SK-N-SH (cell line): Measurements from ENCODE around the gene ZFHX3. TPM values are rescaled to one million over a fixed set of nuclear protein-coding genes. Genes with fewer than 3 reads are reported as not detected.

Experiments
- CTCF ChIA-PET: fragments of 300-600, 350-600 bp; formaldehyde crosslinking; extraction: SDS; loops from one replicate; lab custom pipeline; 2021; lab: Yijun Ruan, JAX
- POLR2A ChIA-PET: fragments of 350-600 bp; sonication (Branson Sonifier 250); formaldehyde crosslinking; extraction: SDS; loops from one replicate; lab custom pipeline; 2020; ENCODE audit warnings: antibody characterized with exemption, inconsistent platforms; lab: Yijun Ruan, JAX
- DNase-seq: peaks from one replicate; pipeline ENCODE4 v3.0.0; 2012
- H2AFZ ChIP-seq: fragments of 200-600 bp; sonication (generic); 2 replicates; pipeline ENCODE4 v1.8.1; 2016; ENCODE audit warnings: antibody characterized with exemption, mild to moderate bottlenecking, low read depth
- H3F3A ChIP-seq: fragments of 200-600 bp; sonication (generic); replicated peaks from 2 replicates; pipeline ENCODE3; 2016; ENCODE audit warnings: antibody characterized with exemption, mild to moderate bottlenecking; ENCODE audit not compliant: insufficient read depth
- H3K27ac ChIP-seq, 2 experiments: fragments of 200-500 bp in 1 of 2; fragments of 200-600 bp in 1 of 2; sonication (Bioruptor generic) in 1 of 2; sonication (generic), shearing (Covaris generic) in 1 of 2; 2 replicates each; pipeline versions ENCODE4 v1.5.1 to v1.6.1; 2014 to 2016; ENCODE audit warnings: low read depth in 2 of 2, inconsistent platforms in 1 of 2, low read length in 1 of 2, mild to moderate bottlenecking in 1 of 2, mixed read lengths in 1 of 2
- H3K27me3 ChIP-seq: fragments of 200-600 bp; sonication (generic), shearing (Covaris generic); 2 replicates; pipeline ENCODE4 v1.6.1; 2016; ENCODE audit warnings: mixed run types; ENCODE audit not compliant: insufficient read depth
- H3K36me3 ChIP-seq, 2 experiments: fragments of 200-500 bp in 1 of 2; fragments of 200-600 bp in 1 of 2; sonication (Bioruptor generic) in 1 of 2; sonication (generic) in 1 of 2; replicated peaks in 1 of 2; 2 replicates each; pipeline versions ENCODE3 to v1.5.1; 2014 to 2016; ENCODE audit warnings: low read length in 1 of 2, mild to moderate bottlenecking in 1 of 2; ENCODE audit not compliant: insufficient read depth in 2 of 2, control insufficient read depth in 1 of 2
- H3K4me1 ChIP-seq, 2 experiments: fragments of 200-500 bp in 1 of 2; fragments of 200-600 bp in 1 of 2; sonication (Bioruptor generic) in 1 of 2; sonication (generic), shearing (Covaris generic) in 1 of 2; 2 replicates each; pipeline versions ENCODE4 v1.5.1 to v1.6.1; 2014 to 2016; ENCODE audit warnings: low read depth in 1 of 2, low read length in 1 of 2, mixed run types in 1 of 2; ENCODE audit not compliant: insufficient read depth in 2 of 2, control insufficient read depth in 1 of 2
- H3K4me2 ChIP-seq: fragments of 200-600 bp; sonication (generic), shearing (Covaris generic); 2 replicates; pipeline ENCODE4 v1.6.1; 2017; ENCODE audit warnings: mixed run types
- H3K4me3 ChIP-seq, 2 experiments: fragments of 200-500 bp in 1 of 2; fragments of 200-600 bp in 1 of 2; sonication (Bioruptor generic) in 1 of 2; sonication (generic), shearing (Covaris generic) in 1 of 2; 2 replicates each; pipeline versions ENCODE4 v1.5.1 to v1.8.1; 2014 to 2016; ENCODE audit warnings: low read depth in 2 of 2, inconsistent platforms in 1 of 2, low read length in 1 of 2, mild to moderate bottlenecking in 1 of 2, mixed read lengths in 1 of 2, moderate library complexity in 1 of 2
- H3K79me2 ChIP-seq: fragments of 200-600 bp; sonication (generic); 2 replicates; pipeline ENCODE4 v1.8.1; 2017; ENCODE audit warnings: mild to moderate bottlenecking; ENCODE audit not compliant: insufficient read depth
- H3K9ac ChIP-seq: fragments of 200-600 bp; sonication (generic); 2 replicates; pipeline ENCODE4 v1.6.1; 2017; ENCODE audit warnings: mixed run types
- H3K9me2 ChIP-seq: fragments of 200-600 bp; sonication (generic); 2 replicates; pipeline ENCODE4 v1.6.1; 2017; ENCODE audit warnings: mixed run types
- H3K9me3 ChIP-seq: fragments of 200-600 bp; sonication (generic); 2 replicates; pipeline ENCODE4 v1.6.1; 2017; ENCODE audit warnings: mixed run types, mild to moderate bottlenecking, moderate library complexity
- H4K20me1 ChIP-seq: fragments of 200-600 bp; sonication (generic); 2 replicates; pipeline ENCODE4 v1.6.1; 2017; ENCODE audit warnings: mild to moderate bottlenecking, mixed run types; ENCODE audit not compliant: insufficient read depth
- CHD2 ChIP-seq: fragments of 150-350 bp; IDR thresholded peaks from 2 replicates; pipeline ENCODE4 v1.6.1; 2018; ENCODE audit warnings: low read length; ENCODE audit not compliant: partially characterized antibody
- ELF1 ChIP-seq: IDR thresholded peaks from 2 replicates; pipeline ENCODE4 v1.4.0; 2012
- EZH2phosphoT487 ChIP-seq: fragments of 200-600 bp; sonication (generic); IDR thresholded peaks from 2 replicates; pipeline ENCODE4 v1.6.1; 2017; ENCODE audit warnings: low read depth, mixed run types, mild to moderate bottlenecking, antibody characterized with exemption, moderate library complexity, borderline replicate concordance
- FOXJ3 ChIP-seq: sonication (generic); formaldehyde crosslinking; IDR thresholded peaks from 2 replicates; pipeline ENCODE4 v1.5.1; 2020; ENCODE audit warnings: mild to moderate bottlenecking, missing genetic modification reagents
- FOXM1 ChIP-seq: IDR thresholded peaks from 2 replicates; pipeline ENCODE4 v1.4.0; 2012; ENCODE audit warnings: low read depth, mild to moderate bottlenecking
- GATA2 ChIP-seq: sonication (generic); formaldehyde crosslinking; IDR thresholded peaks from 2 replicates; pipeline ENCODE4 v1.5.0; 2020; ENCODE audit warnings: mild to moderate bottlenecking, missing genetic modification reagents
- MEF2A ChIP-seq: IDR thresholded peaks from 2 replicates; pipeline ENCODE4 v1.4.0; 2012; ENCODE audit warnings: low read depth, borderline replicate concordance
- MXI1 ChIP-seq: IDR thresholded peaks from 2 replicates; pipeline ENCODE4 v1.6.1; 2012; ENCODE audit warnings: mild to moderate bottlenecking, low read depth, low read length, improper control_type of control experiment
- NFIC ChIP-seq: IDR thresholded peaks from 2 replicates; pipeline ENCODE4 v1.4.0; 2012; ENCODE audit warnings: borderline replicate concordance
- NRF1 ChIP-seq: IDR thresholded peaks from 2 replicates; pipeline ENCODE4 v1.6.1; 2012; ENCODE audit warnings: low read depth, mild to moderate bottlenecking, low read length
- POLR2AphosphoS5 ChIP-seq: IDR thresholded peaks from 2 replicates; pipeline ENCODE4 v1.6.1; 2012; ENCODE audit warnings: low read depth, low read length
- RFX5 ChIP-seq: IDR thresholded peaks from 2 replicates; pipeline ENCODE4 v1.6.1; 2012; ENCODE audit warnings: mild to moderate bottlenecking, improper control_type of control experiment, low read length
- RXRA ChIP-seq: IDR thresholded peaks from 2 replicates; pipeline ENCODE4 v1.4.0; 2012; ENCODE audit warnings: low read depth, mild to moderate bottlenecking, borderline replicate concordance
- SIN3A ChIP-seq: IDR thresholded peaks from 2 replicates; pipeline ENCODE4 v1.6.1; 2012; ENCODE audit warnings: low read depth, mild to moderate bottlenecking, low read length, moderate library complexity, borderline replicate concordance
- TAF1 ChIP-seq: IDR thresholded peaks from 2 replicates; pipeline ENCODE4 v1.6.1; 2012; ENCODE audit warnings: low read depth, mild to moderate bottlenecking, low read length, moderate library complexity, borderline replicate concordance
- TCF12 ChIP-seq: IDR thresholded peaks from 2 replicates; pipeline ENCODE4 v1.4.0; 2012
- WGBS: methylation state at CpG from one replicate; pipeline ENCODE4 v1.1.6; 2017; ENCODE audit warnings: low lambda C conversion rate; 5-methylcytosine and 5-hydroxymethylcytosine counted together
- polyA plus RNA-seq, 3 experiments: library from polyadenylated mRNA; depleted of rRNA; stranded (reverse); fragments of >200 nt; gene quantifications; 2 replicates each; pipeline ENCODE4 v1.2.3, GENCODE V29; 2012
- TF ChIP-seq, protein P1 (sequence below): IDR thresholded peaks from 2 replicates; pipeline ENCODE4 v1.4.0; 2012; ENCODE audit warnings: low read depth, borderline replicate concordance
- TF ChIP-seq, protein P2 (sequence below): IDR thresholded peaks from 2 replicates; pipeline ENCODE4; 2012
- TF ChIP-seq, protein P3 (sequence below): fragments of 150-350 bp; IDR thresholded peaks from 2 replicates; pipeline ENCODE4 v1.6.1; 2017; ENCODE audit warnings: antibody characterized with exemption, low read length, low read depth, borderline replicate concordance
- TF ChIP-seq, protein P4 (sequence below): fragments of 150-350 bp; IDR thresholded peaks from 2 replicates; pipeline ENCODE4 v1.6.1; 2016; ENCODE audit warnings: mild to moderate bottlenecking, low read depth, low read length
- TF ChIP-seq, protein P5 (sequence below): IDR thresholded peaks from 2 replicates; pipeline ENCODE4 v1.4.0; 2012; ENCODE audit warnings: low read depth

The ZFHX3 gene
- polyA plus RNA-seq, 1 of the 3 experiments (the other 2 are of a cell fraction), result 2.0 TPM

DNA sequence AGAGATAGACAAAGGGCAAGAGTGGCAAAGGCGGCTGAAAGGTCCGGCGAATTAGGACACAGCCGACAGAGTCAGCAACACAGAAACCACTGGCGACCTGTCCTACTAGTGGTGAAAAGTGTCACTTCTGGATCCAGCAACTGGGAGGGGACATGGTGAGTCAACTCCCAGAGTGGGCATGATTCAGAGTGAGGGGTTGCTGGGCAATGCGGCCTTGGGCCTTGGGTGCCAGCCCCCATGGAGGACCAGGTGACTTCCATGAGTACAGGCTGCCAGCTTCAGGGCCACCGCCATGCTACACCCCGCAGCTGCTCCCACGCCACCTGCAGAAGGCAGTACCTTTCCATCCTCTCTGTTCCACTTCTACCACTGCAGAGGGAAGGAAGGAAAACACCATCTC is 110.6 kb downstream of the ZFHX3 start:
- ChIA-PET POLR2A (no interaction called here), CTCF (interaction anchor here (2.4 kb wide), 1 partner anchor 105 kb away, joined by 6 read pairs; no protein-coding TSS in a partner anchor)
- H3F3A ChIP-seq, result peaks cover 8% of the 10 kb centered on the region
- H3K9me3 ChIP-seq, result no peaks in the 10 kb centered on the region
- peaks cover 15 to 25% of the 10 kb centered on the region in 2 experiments; a peak in 2 of 4 replicates for H3K4me1 ChIP-seq
- no peak overlapping the region for H3K4me3 ChIP-seq
- H4K20me1 ChIP-seq, result peaks cover 63% of the 10 kb centered on the region
- H3K36me3 ChIP-seq, result peaks cover 0 to 7% of the 10 kb centered on the region in 2 experiments
- TF ChIP-seq, protein P1, sequence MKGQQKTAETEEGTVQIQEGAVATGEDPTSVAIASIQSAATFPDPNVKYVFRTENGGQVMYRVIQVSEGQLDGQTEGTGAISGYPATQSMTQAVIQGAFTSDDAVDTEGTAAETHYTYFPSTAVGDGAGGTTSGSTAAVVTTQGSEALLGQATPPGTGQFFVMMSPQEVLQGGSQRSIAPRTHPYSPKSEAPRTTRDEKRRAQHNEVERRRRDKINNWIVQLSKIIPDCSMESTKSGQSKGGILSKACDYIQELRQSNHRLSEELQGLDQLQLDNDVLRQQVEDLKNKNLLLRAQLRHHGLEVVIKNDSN, result no peak
- no peak for TF ChIP-seq EZH2phosphoT487
- TF ChIP-seq, protein P2, sequence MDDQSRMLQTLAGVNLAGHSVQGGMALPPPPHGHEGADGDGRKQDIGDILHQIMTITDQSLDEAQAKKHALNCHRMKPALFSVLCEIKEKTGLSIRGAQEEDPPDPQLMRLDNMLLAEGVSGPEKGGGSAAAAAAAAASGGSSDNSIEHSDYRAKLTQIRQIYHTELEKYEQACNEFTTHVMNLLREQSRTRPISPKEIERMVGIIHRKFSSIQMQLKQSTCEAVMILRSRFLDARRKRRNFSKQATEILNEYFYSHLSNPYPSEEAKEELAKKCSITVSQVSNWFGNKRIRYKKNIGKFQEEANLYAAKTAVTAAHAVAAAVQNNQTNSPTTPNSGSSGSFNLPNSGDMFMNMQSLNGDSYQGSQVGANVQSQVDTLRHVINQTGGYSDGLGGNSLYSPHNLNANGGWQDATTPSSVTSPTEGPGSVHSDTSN, result no peak
- TF ChIP-seq SIN3A, result no peak
- TF ChIP-seq NRF1, result no peak
- TF ChIP-seq NFIC, result no peak
- no peak for TF ChIP-seq GATA2
- TF ChIP-seq FOXJ3 (CRISPR knock-in tag), result no peak
- no peak overlapping the region for H2AFZ ChIP-seq
- no peak overlapping the region for H3K27ac ChIP-seq
- H3K9ac ChIP-seq, result no peak overlapping the region
- peaks cover 95% of the 10 kb centered on the region for H3K79me2 ChIP-seq
- H3K4me2 ChIP-seq, result no peak overlapping the region
- H3K27me3 ChIP-seq, result no peaks in the 10 kb centered on the region
- no peaks in the 10 kb centered on the region for H3K9me2 ChIP-seq
- WGBS, result 95% methylated on average over 5 of the region's 9 CpGs
- DNase-seq, result no peak

DNA sequence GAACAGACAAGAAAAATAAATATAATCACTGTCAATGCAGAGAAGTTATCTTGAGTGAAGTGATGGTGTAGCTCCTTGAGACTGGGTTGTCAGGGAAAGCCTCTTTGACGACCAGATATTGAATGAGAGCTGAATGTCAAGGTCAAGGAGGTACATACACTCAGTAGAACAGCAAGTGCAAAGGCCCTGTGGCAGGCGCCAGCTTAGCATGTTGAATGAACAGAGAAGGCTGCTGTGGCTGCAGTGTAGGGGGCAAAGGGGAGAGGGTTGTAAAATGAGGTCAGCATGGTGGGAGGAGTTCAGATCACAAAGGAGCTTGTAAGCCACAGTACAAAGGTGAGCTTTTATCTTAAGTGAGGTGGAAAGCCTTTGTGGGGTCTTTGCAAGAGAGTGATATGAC is 111.5 kb downstream of the ZFHX3 start:
- Histone ChIP-seq H3K27me3 (no peaks in the 10 kb centered on the region), H3K27ac (no peak overlapping the region), H3K79me2 (peaks cover 89% of the 10 kb centered on the region), H3K9me2 (no peaks in the 10 kb centered on the region), H3K4me3 (no peak overlapping the region), H3K9me3 (no peaks in the 10 kb centered on the region), H3F3A (peaks cover 8% of the 10 kb centered on the region), H3K36me3 (peaks cover 0 to 7% of the 10 kb centered on the region in 2 experiments), H4K20me1 (peaks cover 63% of the 10 kb centered on the region), H2AFZ (no peak overlapping the region), H3K9ac (no peak overlapping the region), H3K4me2 (no peak overlapping the region), H3K4me1 (peaks cover 20 to 28% of the 10 kb centered on the region in 2 experiments; a peak in 2 of 4 replicates)
- CTCF ChIA-PET, result interaction anchor here (1.0 to 2.4 kb wide), 3 partner anchors 10 to 104 kb away, joined by 3 to 6 read pairs (median 4); no protein-coding TSS in a partner anchor
- DNase-seq, result no peak
- POLR2A ChIA-PET, result no interaction called here
- TF ChIP-seq, protein P1, result no peak
- no peak for TF ChIP-seq GATA2
- TF ChIP-seq MXI1, result no peak
- TF ChIP-seq, protein P3, sequence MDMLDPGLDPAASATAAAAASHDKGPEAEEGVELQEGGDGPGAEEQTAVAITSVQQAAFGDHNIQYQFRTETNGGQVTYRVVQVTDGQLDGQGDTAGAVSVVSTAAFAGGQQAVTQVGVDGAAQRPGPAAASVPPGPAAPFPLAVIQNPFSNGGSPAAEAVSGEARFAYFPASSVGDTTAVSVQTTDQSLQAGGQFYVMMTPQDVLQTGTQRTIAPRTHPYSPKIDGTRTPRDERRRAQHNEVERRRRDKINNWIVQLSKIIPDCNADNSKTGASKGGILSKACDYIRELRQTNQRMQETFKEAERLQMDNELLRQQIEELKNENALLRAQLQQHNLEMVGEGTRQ, result no peak
- no peak for TF ChIP-seq RFX5
- TF ChIP-seq NRF1, result no peak
- TF ChIP-seq, protein P4, sequence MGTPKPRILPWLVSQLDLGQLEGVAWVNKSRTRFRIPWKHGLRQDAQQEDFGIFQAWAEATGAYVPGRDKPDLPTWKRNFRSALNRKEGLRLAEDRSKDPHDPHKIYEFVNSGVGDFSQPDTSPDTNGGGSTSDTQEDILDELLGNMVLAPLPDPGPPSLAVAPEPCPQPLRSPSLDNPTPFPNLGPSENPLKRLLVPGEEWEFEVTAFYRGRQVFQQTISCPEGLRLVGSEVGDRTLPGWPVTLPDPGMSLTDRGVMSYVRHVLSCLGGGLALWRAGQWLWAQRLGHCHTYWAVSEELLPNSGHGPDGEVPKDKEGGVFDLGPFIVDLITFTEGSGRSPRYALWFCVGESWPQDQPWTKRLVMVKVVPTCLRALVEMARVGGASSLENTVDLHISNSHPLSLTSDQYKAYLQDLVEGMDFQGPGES, result no peak
- TF ChIP-seq RXRA, result no peak
- no peak for TF ChIP-seq TAF1
- no peak for TF ChIP-seq FOXM1
- TF ChIP-seq, protein P5, sequence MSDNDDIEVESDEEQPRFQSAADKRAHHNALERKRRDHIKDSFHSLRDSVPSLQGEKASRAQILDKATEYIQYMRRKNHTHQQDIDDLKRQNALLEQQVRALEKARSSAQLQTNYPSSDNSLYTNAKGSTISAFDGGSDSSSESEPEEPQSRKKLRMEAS, result no peak
- no peak for TF ChIP-seq MEF2A
- no peak for TF ChIP-seq ELF1
- TF ChIP-seq FOXJ3 (CRISPR knock-in tag), result no peak
- no peak for TF ChIP-seq NFIC
- no peak for TF ChIP-seq TCF12
- TF ChIP-seq, protein P2, result no peak
- no peak for TF ChIP-seq CHD2
- no peak for TF ChIP-seq POLR2AphosphoS5
- WGBS, result 78% methylated on average over 2 of the region's 2 CpGs
